ENCODE results near the gene IL23R.
"Not testable (repeated sequence)": the region's sequence is repeated elsewhere in the genome, so short reads cannot be mapped to it uniquely, and the experiment has no call there.

The IL23R gene, protein sequence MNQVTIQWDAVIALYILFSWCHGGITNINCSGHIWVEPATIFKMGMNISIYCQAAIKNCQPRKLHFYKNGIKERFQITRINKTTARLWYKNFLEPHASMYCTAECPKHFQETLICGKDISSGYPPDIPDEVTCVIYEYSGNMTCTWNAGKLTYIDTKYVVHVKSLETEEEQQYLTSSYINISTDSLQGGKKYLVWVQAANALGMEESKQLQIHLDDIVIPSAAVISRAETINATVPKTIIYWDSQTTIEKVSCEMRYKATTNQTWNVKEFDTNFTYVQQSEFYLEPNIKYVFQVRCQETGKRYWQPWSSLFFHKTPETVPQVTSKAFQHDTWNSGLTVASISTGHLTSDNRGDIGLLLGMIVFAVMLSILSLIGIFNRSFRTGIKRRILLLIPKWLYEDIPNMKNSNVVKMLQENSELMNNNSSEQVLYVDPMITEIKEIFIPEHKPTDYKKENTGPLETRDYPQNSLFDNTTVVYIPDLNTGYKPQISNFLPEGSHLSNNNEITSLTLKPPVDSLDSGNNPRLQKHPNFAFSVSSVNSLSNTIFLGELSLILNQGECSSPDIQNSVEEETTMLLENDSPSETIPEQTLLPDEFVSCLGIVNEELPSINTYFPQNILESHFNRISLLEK

DNA sequence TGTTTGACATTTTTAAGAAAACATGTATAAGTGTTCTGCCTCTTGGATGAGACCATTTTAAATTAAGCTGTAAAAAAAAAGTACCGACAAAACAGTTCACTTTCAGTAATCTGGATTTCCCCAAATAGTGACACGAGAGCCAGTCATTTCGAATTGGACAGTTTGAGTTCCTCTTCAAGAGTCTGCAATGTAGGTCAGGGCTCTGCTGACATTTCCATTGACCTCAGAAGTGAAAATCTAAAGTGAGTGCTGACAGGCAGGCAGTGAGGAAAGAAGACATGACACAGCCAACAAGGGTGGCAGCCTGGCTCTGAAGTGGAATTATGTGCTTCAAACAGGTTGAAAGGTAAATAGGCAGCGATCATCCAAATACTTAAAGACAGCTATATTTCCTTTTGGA lies at the start of gene IL23R:
IL23R (plus strand) TSS at position 259 of the 400 bp plus-strand sequence. CDS start 1,667 bp downstream, outside the sequence.
- DNase-seq (ENCODE audit: low read depth in 1 of 2, low spot score in 1 of 2): no peak

DNA sequence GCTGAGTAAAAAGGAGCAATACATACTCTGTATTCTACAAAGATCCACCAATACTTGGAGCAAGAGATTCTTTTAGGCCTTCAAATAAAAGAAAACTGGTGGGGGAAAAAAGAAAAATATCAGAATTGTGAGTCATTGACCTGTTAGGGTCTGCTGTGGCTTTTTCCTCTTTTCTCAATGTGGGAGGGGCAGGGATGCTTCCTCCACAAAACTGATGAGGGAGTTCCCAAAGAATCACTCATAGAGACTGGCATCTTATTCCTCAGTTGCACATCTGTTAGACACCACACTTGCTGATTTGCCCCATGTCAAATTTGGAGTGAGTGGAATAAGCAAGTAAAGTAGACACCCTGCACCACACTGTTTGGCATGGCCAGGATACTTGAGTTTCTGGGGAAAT lies 48.1 kb upstream of the IL23R start:
- no peak for DNase-seq (ENCODE audit: low read depth in 1 of 2, low spot score in 1 of 2)

DNA sequence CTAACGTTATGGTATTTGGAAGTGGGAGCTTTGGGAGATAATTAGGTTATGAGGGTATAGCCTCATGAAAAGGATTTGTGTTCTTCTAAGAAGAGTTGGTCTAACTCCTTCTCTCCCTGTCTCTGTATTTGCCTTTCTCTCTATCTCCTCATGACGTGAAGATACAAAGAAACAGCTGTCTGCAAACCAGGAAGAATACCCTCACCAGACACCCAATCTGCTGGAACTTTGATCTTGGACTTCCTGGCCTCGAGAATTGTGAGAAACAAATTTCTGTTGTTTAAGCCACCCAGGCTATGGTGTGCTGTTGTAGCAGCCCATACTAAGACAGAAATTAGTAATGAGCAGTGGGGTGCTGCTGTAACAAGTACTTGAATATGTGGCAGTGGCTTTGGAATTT lies 47.6 kb upstream of the IL23R start:
- no peak for DNase-seq (ENCODE audit: low read depth in 1 of 2, low spot score in 1 of 2)

DNA sequence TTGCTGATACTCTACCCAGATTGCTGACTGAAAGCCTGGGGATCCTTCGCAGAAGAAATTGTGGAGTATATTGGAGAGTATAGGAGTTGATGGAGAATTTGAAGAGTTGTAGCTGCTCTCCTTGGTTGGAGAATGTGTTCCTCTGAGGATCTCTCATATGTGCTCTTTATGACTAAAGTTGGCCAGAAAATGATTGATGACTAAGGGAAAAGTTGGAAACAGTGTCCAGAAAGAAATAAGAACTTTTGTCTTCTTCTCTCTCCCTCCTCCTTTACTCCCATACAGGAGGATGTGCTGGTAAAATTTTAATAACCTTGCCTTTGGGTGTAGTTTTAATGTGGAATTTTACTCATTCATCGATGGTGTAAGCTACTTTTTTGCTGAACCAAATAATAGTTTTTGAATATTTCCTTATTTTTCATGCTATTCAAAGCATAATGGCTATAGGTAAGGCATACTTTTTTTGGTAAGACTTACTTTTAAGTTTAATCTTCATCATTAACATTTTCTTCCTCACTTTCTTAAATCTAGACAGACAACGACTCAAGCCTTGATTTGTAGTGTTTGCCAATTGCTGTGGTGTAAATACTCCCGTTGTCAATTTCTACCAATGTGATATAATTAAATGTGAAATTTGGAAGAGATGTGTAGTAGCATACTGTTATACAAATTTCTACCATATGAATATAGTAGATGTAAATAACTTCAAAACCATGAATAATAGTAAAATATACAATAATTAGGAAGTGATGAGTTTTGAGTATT lies 45.2 kb upstream of the IL23R start:
- no peak for DNase-seq (ENCODE audit: low read depth in 1 of 2, low spot score in 1 of 2)

DNA sequence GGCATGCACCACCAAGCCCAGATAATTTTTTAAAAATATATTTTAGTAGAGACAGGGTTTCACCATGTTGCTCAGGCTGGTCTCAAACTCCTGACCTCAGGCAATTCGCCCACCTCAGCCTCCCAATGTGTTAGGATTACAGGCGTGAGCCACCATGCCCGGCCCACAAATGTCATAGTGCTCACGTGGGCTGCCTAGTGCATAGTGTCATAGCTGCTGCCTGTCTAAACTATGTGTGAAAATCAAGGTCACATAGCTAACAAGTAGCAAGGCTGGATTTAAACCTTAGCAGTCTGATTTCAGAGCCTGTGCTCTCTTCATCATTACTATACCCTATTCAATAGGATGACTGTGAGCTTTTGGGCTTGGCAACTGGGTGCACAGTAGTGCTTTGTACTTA lies 41.8 kb upstream of the IL23R start:
- no peak for DNase-seq (ENCODE audit: low read depth in 1 of 2, low spot score in 1 of 2)

DNA sequence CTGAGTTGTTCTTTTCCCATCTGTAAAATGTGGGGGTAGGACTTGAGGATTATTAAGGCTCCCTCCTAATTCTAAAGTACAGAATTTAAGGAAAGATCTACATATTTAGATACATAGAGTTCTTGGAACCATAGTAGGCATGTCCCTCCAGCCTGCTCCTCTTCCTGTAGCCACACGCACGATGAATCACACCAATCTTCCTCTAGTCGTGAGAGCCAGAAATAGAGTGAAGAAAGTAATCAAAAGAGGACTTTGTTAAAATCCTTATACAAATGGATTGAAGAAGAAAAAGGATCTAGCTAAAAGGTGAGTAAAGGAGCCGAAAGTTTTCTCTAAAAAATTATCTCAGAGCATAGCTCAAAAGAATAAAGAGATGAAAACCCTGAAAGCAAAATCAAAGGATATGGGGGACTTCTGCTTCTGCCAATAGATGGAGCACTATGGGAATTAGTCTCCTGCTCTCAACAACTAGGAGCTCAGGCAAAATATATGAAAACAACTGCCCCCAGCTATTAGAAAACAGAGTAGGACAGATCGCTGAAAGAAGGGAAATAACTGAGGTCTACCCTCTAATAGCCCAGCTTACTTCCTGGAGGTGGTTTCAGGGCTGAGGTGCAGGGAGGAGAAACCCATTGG lies 40.0 kb upstream of the IL23R start:
- DNase-seq (ENCODE audit: low read depth in 1 of 2, low spot score in 1 of 2): no peak

DNA sequence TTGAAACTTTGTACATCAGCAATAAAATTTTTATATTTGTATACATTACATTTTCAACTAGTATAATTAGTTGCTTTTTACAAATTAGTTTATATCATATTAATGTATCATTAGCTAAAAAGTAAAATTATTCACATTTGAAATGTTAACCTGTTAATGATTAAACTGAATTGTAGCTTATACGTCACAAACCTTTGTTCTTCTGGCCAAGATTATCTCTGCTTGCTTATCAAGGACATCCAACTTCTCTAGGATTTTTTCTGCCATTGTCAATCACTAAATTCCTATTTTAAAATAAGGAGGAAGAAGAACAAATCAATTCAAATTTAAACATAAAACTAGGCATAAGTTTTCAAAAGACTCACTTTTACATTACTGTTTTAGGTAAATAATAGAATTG lies 39.3 kb upstream of the IL23R start:
- DNase-seq (ENCODE audit: low read depth in 1 of 2, low spot score in 1 of 2): no peak

DNA sequence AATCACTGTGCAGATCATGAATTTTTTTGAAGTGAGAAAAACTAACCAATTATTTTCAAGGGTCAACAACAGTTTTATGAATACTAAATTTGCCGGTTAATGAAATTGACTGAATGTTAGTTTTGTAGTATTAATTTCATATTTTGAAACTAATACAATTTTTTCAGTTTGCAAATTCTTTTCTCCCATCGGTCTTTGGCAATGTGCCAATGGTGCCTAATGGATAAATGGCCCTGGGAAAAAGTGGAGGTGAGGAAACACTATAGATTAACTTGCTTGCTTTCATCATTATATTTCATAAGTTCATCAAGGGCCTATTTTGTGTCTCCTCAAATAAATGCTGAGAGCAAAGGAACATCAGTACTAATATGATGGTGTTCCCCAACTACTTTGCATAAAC lies 35.6 kb upstream of the IL23R start:
- DNase-seq (ENCODE audit: low read depth in 1 of 2, low spot score in 1 of 2): no peak

DNA sequence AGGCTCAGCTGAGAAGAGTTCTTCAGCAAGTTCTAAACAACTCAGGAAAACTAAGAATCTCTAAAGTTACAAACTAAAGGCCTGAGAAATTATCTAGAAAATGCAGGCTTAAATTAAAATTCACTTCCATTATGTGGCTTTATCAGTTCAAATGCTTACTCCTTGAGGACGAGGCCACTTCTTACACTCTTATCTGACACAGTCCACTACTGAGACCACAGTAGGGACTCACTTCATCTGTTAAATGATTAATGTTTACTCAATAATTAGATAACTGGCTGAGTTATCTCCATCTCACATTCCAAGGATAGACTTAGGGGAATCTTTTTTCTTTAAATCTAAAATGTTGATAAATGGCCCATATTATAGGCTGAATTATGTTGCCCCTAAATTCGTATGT lies 33.1 kb upstream of the IL23R start:
- DNase-seq (ENCODE audit: low read depth in 1 of 2, low spot score in 1 of 2): no peak

DNA sequence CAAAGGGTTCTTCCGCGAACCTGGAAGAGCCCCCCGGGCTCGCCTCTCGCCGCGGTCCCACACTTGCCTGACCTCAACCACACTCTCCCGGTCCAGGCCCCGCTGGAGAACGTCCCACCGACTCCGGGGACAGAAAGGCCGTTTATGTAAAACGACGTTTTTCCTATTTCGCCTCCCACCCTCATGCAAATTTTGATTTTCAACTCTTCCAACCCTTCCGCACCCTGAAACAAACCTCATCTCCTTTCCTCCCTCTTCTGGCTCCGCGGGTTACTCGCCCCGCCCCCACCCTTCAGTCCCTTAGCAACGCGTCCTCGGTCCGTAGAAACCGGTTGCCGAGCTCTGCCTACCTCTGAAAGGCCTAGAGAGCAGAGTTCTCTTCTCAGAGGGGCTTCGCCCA lies 31.6 kb upstream of the IL23R start, which contains the start of gene C1orf141:
C1orf141 (minus strand) TSS at position 276 of the 400 bp plus-strand sequence. CDS start 7,730 bp downstream, outside the sequence.
- DNase-seq (ENCODE audit: low read depth in 1 of 2, low spot score in 1 of 2): no peak

DNA sequence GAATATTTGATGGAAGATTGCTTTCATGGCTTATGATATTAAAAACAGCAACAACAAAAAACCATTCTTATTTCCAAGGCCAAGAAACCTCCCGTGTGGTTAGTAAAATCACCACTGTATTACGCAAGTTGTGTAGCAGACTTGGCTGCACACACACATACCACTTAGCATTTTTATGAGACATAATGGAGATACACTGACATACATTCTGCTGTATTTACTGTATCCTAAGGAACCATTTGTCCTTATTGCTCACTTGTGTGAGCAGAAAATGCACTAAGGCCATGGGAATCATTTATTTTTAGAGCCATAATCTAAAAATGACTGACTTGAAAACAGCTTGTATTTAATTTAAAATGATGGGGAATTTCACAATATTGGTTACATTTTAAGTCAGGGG lies 30.9 kb upstream of the IL23R start:
- no peak for DNase-seq (ENCODE audit: low read depth in 1 of 2, low spot score in 1 of 2)

DNA sequence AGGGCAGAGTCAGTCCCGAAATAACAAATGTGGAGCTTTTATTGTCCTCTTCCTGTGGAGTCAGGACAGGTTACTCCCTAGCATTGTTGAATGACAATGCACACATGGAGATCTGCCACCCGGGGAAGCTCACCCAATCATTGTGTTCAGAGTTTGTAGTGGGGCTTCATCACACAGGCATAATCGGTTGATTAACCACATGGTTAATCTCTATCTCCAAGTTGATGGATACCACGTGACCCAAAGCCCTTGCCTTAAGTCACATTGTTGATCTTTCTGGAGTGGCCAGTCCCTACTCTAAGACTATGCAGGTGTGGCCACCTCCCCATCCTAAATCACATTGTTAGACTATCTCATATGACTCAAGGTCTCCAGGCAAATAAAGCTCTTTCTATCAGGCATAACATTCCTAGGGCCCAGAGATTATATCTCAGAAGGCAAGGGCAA lies 28.9 kb upstream of the IL23R start:
- no peak for DNase-seq (ENCODE audit: low read depth in 1 of 2, low spot score in 1 of 2)

DNA sequence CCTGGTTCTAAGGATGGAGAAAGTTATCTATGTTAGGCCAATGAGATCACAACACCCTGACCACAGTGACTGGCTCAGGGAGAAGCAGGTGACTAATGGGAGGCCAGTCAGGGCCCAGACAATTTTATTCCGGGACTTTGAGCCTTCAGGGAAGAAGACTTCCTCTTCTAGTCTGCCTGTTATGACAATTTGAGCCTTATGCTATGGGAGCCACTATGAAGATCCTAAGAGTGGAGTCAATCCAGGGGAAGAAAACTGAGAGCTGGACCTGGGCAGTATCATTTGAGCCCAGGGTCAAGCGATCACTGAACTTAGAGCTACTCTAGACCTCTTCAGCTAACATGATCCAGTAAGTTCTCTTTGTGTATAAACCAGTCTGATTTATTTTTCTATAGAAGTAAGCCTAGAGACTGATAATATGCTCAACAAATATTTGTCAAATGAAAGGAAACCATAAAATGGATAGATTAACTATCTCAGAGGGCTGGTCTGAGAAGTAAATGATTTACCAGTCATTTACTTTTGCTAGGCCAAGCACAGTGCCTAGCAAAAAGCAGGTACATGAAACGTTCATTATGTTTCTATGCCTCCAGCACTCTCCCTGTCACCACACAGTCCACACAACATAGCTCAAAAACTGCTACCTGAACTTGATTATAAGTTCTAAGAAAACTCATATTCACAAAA lies 27.3 kb upstream of the IL23R start:
- DNase-seq (ENCODE audit: low read depth in 1 of 2, low spot score in 1 of 2): no peak

DNA sequence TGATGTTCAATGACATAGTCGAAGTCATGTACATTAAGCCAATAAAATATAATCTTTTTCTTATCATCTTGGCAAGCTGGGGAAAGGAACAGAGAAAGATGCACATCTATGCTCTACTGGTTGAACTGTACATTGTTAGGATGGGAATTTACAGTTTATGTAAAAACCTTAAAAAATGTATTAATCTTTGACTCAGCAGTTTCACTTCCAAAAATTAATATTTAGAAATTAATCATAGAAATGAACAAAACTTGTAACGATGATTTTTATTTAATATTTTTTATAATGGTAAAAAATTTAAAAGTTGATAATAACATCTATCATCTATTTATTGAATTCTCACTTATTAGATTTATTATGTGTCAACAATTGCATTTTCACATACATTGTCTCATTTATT lies 25.8 kb upstream of the IL23R start:
- no peak for DNase-seq (ENCODE audit: low read depth in 1 of 2, low spot score in 1 of 2)

DNA sequence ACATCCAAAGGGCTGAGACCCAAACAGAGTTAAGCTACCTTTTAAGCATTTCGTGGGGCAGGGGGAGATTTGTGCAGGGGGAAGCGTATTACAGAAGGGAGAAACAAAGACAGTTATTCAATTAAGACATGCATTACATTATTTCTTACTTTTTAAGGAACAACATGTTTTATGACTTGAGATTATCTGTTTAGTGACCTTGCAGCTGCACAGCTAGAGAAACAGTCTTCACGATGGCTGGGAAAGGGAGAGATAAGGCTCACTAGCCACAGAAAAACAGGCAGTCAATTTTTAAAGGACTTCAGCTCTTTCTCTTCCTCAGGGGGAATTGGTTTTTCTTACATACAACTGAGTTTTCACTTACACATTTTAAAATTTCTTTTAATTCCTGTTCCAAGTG lies 24.4 kb upstream of the IL23R start:
- DNase-seq (ENCODE audit: low read depth in 1 of 2, low spot score in 1 of 2): not testable (repeated sequence)

DNA sequence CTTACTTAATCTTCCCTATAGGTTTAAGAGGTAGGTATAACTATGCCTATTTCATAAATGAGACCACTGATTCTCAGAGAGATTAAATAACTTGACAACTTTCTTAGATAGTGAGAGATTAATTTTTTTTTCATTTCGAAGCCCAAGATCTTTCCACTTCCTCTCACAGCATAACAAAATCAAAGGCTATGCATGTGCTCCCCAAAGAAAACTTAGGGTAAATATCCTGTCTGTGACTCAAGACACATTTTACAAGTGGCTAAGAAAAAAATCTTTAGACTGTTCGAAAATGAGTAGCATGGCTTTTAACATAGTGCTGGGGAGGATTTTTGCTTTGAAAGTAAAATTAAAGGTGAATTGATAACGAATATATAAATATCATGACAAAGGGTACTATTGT lies 23.3 kb upstream of the IL23R start:
- DNase-seq (ENCODE audit: low read depth in 1 of 2, low spot score in 1 of 2): no peak

DNA sequence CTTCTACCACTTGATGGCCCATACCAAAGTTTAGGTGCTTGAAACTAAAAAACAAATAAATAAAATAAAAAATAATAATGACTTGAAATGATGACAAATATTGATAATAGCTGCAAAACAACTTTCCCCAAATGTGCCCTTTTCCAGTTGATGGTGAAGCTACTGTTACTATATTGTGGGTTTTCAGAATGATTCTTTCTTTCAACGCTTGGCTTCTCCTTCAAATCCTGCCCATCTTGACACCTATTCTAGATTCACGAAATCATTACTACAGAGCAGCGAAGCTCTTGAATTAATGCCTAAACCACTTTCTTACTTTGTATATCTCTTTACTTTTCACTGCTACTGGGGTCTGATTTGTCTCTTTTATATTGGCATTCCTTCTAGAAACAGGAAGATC lies 22.3 kb upstream of the IL23R start:
- no peak for DNase-seq (ENCODE audit: low read depth in 1 of 2, low spot score in 1 of 2)

DNA sequence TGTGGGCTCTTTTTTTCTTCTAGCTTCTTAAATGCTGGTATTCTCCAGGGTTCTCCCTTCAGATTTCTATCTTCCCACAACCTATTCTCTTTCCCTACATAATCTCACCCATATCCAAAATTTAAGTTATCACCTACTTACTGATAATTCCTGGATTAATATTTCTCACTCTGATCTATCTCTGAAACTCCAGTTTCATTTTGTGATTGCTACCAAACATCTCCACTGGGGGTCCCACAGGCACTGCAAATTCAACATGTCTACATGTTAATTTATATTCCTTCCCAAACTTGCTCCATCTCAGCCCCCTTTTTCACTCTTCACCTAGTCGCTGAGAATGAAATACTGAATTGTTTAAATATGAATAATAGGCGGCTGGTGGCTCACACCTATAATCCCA lies 21.6 kb upstream of the IL23R start:
- DNase-seq (ENCODE audit: low read depth in 1 of 2, low spot score in 1 of 2): no peak

DNA sequence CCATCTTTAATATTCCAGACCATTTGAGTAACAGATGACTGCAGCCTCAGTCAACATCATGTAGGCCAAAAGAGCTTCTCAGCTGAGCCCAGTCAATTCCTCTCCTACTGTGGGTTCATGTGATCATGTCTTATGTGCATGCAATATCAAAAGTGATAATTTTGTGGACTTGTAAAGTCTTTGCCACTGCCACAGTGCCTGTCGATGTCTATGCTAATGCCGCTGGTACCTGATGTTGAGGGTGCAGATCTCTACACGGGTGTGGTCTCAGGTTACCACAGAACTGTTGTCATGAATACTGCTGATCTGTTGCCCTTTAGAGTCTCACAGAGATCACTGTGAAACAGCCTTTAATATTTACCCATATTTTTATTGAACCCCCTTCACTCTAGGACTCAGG lies 20.2 kb upstream of the IL23R start:
- DNase-seq (ENCODE audit: low read depth in 1 of 2, low spot score in 1 of 2): no peak

DNA sequence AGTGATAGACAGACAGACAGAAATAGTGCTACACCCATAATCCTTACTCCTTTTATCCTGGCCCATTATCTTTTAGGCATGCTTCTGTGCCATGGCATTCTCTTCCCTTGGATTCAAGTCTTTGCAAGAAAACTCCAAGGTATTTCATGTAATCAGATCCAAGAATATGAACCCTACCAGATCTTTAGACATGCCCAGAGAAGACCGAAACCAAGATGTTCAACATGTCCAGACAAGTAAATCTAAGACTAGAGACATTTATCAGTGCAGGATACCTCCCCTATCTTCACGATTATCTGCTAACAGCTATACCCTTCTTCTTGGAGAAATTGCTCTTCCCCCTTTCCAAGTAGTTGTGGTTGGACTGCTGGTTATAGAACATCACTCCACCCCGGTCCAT lies 19.7 kb upstream of the IL23R start:
- no peak for DNase-seq (ENCODE audit: low read depth in 1 of 2, low spot score in 1 of 2)

DNA sequence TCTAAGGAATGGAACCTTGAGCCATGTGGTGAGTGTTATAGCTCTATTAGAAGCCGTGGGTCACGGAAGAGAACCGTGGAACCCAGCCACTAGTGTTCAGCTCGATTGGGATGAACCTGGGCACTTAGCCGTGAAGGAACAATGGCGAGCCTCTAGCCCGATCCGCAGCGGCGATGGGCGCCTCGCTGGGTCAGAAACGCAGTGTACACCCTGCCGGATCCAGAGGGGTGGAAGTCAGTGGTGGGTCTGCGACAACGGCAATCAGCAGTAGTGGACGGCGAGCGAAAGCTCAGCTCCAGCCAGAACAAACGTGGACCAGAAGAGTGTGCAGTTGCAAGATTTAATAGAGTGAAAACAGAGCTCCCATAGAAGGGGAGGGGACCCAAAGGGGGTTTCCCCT lies 18.3 kb upstream of the IL23R start:
- not testable (repeated sequence) for DNase-seq (ENCODE audit: low read depth in 1 of 2, low spot score in 1 of 2)

All from stimulated activated CD4-positive, alpha-beta T cell treated with anti-CD3 and anti-CD28 coated beads, Interleukin-15, amount 100 ng/mL, for 1 hour (primary cell).